ENCODE results near the gene RAB11B.

- TF ChIP-seq ARNT (IDR thresholded peaks at IDR 0.05) (no peak), ZNF384 (IDR thresholded peaks at IDR 0.05) (no peak), FOXM1 (IDR thresholded peaks at IDR 0.05; ENCODE audit: borderline replicate concordance) (no peak), TARDBP (IDR thresholded peaks at IDR 0.05) (no peak), SUZ12 (IDR thresholded peaks at IDR 0.05) (no peak), SP1 (IDR thresholded peaks at IDR 0.05) (no peak), HDGF (IDR thresholded peaks at IDR 0.05; ENCODE audit: borderline replicate concordance) (no peak)
These were observed 55.4 kb downstream of the RAB11B start for GRCh38 chr19:8445488-8446001.
